Right lobe of liver (tissue), 4 donors: Measurements from ENCODE around the gene ARL15.

Experiments used
- POLR2A ChIP-seq: fragments of 450-650 bp; IDR thresholded peaks from one replicate; pipeline ENCODE4 v1.6.1; 2017; ENCODE audit warnings: antibody characterized with exemption, mild to moderate bottlenecking
- TF ChIP-seq, protein P1 (sequence below), 4 donors: fragments of 200-600 bp in 3 of 4; fragments of 450-650 bp in 1 of 4; IDR thresholded peaks; one replicate each; pipeline versions ENCODE4 v1.5.1 to v1.8.0; 2016 to 2022; ENCODE audit warnings: antibody characterized with exemption in 4 of 4, mild to moderate bottlenecking in 2 of 4
- donor health status: DM: no; HTN: no; CAD: no.
- donor health status: DM: no; HTN: no; CAD: no.
- donor health status: DM: no; HTN: yes; CAD: no.

DNA sequence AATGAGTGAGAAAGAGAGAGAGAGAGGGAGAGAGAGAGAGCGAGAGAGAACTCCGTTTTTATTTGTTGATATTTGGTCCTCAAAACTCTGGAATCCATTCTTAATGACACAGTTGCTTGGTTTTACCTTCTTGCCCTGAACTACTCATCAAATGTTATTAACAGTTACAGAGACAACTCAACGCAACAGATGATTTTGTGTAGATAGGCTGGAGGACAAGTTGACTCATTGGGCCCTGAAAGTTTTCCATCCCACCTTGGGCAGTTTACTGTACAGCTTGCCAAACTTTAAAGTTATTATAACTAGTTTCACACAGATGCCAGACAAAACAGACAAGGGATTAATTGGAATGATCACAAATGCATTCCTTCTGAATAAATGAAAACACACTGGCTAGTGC is 339.9 kb downstream of the ARL15 start:
- no peak for TF ChIP-seq POLR2A
- TF ChIP-seq, protein P1, sequence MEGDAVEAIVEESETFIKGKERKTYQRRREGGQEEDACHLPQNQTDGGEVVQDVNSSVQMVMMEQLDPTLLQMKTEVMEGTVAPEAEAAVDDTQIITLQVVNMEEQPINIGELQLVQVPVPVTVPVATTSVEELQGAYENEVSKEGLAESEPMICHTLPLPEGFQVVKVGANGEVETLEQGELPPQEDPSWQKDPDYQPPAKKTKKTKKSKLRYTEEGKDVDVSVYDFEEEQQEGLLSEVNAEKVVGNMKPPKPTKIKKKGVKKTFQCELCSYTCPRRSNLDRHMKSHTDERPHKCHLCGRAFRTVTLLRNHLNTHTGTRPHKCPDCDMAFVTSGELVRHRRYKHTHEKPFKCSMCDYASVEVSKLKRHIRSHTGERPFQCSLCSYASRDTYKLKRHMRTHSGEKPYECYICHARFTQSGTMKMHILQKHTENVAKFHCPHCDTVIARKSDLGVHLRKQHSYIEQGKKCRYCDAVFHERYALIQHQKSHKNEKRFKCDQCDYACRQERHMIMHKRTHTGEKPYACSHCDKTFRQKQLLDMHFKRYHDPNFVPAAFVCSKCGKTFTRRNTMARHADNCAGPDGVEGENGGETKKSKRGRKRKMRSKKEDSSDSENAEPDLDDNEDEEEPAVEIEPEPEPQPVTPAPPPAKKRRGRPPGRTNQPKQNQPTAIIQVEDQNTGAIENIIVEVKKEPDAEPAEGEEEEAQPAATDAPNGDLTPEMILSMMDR (IDR thresholded peaks at IDR 0.05) = no peak
